ENCODE data around the gene AFF3.

The AFF3 gene

GRCh38 chr2:100068395-100068794 lies 74.0 kb downstream of the AFF3 start:
- peak; percentile 45 for DNase-seq

DNA sequence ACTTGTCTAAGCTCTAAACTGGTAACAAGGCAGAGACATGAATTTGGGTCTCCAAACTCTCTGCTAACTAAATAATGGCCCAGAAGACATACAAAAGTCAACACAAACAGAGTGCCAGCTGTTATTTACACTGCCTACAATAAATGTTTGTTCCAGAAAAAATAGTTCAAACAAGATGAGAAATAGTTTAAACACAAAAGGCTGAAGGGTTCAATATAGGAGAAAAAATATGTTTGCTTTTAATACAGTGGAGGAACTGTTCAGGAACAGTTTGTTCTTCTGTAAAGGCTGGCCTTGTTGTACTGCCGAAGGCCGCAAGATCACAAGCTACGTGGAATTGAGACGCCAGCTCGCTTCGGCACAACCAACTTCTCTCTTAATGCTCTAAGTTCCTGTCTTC lies 74.6 kb downstream of the AFF3 start:
- peak; percentile 92 for DNase-seq

- no peak for DNase-seq
These were observed 75.5 kb downstream of the AFF3 start for GRCh38 chr2:100066856-100067255.

- no peak for DNase-seq
These were observed 76.1 kb downstream of the AFF3 start for GRCh38 chr2:100066246-100066645.

DNA sequence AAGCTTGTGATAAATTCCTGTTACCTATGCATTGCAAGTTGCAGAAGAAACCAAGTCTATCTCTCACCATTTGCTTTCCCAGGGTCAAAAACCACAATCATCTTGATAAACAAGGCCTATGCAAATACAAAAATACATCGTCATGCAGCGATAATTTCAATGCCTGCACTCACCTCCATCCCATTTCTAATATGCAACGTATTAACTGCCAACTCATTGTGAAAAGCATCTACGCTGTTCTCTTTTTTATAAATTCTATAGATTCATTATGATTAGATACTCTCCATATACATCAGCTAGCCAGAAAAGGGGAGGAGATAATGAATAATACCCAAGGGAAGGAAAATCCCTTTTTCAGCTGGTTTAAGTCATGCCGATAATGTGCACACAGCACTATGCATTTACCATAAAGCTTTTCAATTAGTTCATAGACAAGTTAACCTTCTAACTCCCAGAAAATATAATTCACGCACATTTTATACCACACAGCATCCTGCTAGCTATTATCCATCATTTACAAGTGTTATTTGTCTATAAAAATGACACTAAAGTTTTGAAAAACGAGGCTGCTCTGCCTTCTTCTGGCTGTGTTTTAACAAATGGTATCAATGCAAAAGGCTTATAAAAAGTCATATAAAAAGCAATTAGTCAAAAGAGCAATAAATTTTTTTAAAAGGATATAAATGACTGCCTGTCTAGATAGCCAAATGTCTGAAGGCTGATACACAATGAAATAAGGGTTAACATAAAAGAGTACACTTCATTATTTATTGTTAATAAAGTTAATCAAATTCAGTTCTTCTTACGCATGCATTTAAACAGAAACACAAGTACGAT lies 77.6 kb downstream of the AFF3 start:
- no peak for DNase-seq

GRCh38 chr2:100064165-100064564 lies 78.2 kb downstream of the AFF3 start:
- DNase-seq: no peak

DNA sequence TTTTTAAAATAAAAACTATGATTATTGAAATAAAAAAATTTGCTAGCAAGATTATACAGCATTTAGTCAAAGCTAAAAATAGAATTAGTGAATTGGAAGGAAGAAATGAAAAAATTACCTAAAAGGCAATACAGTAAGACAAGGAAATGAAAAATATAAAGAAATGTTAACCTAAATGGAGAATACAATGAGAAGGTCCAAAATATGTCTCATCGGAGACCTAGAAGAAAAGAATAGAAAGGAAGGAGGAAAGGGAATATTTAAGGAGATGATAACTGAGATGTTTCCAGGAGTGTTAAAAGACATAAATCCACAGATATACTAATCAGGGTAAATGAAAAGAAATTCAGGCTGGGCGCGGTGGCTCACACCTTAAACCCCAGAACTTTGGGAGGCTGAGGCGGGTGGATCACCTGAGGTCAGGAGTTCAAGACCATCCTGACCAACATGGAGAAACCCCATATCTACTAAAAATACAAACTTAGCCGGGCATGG lies 78.9 kb downstream of the AFF3 start:
- no peak for DNase-seq

- DNase-seq: no peak
These were observed 80.1 kb downstream of the AFF3 start for GRCh38 chr2:100062336-100062735.

- DNase-seq: no peak
These were observed 81.5 kb downstream of the AFF3 start for GRCh38 chr2:100060875-100061274.

GRCh38 chr2:100059638-100060037 lies 82.8 kb downstream of the AFF3 start:
- no peak for DNase-seq

DNA sequence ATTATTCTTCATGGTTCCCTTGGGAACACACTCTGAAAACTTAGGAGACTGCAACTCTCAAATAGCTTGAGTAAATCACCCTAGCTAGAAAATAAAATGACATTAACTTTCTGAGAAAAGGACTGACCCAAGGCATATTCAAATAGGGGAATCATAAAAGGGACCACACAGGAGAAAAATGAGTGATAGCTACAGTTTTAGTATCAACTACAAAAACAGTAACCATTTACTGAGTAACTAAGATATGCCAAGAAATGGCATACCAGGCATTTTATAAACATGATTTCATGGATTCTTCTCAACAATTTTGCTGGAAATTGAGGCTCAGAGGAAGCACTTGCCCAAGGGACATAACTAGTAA lies 84.5 kb downstream of the AFF3 start:
- no peak for DNase-seq

DNA sequence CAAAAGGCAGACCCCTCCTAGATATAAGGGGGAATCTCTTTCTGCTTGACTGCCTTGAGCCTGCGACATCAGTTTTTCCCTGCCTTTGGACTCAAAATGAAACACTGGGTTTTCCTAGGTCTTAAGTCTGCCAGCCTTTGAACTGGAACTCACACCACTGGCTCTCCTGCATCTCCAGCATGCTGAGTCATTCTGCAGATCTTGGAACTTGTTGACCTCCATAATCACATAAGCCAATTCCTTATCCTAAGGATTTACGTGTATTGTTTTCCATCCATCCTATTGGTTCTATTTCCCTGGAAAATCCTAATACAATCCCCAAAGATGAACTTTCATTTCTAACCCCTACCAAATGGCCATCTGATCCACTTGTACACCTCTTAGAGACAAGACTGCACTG lies 88.0 kb downstream of the AFF3 start:
- DNase-seq: peak; percentile 28

DNA sequence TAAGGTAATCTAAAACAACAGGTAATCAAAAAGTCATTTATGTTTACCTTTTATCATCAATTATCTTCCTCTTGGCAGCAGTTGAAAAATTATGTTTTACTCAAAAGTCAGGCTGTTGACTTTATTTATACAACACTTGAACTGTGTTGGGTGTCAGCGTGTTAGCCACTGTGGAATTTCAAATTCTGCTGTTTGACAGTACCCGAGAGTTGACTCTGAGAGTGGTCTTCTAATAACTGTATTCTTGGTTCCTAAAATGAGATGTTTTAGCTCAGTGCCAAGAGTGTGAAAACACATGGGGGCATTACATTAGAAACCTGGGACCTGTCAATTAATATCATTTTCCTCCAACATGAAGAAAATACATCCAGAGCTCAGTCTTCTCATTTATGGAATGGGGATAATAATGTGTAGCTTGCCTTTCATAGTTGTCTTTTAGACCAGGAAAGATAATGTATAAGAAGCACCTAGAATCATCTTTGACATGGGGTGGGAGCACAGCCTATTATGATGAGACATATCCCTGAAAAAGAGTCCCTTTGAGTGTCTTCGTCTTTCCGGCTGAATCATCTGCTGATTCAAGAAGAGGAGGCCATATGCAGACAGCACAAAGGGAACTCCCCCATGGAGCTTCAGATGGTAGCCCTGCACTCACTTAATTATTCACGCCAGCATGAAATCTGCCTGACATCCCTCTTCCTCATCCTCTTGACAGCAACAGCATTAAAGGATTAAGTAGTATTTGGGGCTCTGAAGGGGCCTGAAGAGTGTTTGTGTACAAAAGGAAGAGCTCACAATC lies 89.1 kb downstream of the AFF3 start:
- DNase-seq: no peak

- peak; percentile 32 for DNase-seq
These were observed 89.7 kb downstream of the AFF3 start for GRCh38 chr2:100052650-100053049.

- no peak for DNase-seq
These were observed 91.1 kb downstream of the AFF3 start for GRCh38 chr2:100051253-100051652.

DNA sequence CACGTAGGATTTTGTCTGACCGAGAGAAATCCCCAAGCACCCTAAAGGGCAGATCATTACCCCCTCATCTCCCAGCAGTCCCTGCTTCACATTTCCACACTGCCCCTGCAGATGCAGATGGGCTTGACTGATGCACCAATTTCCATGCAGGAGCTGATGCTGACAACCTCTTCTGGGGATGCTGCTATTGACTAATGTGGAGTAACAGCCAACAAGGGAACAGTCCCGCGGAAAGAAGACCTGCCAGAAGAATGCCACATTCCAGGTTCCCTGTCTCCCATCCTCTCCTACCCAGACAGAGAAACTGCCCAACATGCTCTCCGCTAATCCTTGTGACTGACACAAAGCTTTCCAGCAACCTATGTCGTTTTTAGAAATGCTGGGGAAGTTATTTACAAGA lies 91.7 kb downstream of the AFF3 start:
- no peak for DNase-seq

GRCh38 chr2:100046961-100047947 lies 95.1 kb downstream of the AFF3 start:
- DNase-seq: no peak

GRCh38 chr2:100045000-100045399 lies 97.4 kb downstream of the AFF3 start:
- DNase-seq: no peak

DNA sequence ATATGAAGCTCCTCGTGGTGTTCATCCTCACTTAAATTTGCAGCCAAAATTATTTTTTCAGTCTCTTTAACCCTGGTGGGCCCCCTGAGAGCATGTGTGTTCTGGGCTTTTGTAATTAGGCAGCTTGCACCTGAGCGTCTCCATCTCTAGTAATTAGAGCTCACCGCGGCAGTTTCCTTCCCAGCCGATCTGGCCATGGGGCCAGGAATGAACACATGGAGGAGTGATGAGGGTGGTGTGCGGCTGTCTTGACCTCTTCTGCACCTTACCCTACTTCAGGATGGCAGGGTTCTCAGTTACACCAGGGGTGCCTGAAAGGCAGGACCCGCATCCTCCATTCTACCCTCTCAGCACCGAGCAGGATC lies 98.5 kb downstream of the AFF3 start:
- no peak for DNase-seq

DNA sequence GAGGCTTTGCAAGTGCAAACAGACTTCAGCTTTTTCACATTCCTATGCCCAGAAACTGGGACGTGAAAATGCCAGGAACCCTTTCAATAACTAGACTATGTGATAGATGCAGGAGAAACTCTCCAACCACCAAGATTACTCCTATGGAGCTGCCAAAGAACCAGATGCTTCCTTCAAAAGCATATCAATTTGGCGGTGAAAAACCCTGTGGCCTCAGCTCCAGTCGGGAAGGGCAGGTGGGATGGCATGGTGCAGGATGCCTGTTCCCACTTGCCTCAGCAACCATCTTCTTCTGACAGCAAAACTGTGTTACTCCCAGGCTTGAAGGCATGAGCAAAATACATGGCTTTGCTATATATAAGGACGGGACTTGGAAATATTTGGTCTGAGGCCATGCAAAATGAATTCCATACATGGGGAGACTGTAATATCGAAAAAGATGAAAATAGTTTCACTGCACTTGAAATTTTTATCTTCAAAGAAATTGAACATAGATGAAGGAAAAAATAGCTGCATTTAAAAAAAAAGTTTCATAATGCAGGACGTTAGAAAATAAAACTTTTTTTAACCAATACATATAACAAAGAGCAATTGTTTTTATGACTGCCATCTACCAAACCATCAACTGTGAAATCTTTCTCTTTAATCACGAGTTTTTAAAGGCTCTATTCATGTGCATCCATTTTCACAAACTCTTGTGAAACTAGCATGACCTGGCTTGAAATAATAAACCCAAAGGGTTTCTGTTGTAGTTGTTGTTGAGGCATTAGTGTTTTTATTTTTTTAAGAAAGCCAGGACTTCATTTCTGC lies 99.1 kb downstream of the AFF3 start:
- no peak for DNase-seq

DNA sequence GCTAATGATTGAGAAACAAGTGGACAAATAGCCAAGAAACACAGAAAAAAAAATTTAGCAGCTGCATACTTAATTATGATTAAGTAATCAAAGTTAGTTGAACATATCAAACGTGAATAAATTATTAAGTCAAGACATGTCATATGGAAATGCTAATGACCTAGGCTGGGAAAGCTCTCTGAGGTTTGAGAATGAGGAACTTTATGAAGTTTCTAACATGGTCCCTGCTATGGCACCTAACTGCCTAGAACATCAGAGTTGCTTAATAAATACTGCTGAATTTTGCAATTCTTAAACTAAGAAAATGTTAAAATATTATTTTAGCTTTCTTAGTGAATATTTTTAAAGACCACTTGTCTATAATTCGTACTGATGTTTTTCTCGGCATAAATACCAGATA lies 99.8 kb downstream of the AFF3 start:
- DNase-seq: no peak

DNA sequence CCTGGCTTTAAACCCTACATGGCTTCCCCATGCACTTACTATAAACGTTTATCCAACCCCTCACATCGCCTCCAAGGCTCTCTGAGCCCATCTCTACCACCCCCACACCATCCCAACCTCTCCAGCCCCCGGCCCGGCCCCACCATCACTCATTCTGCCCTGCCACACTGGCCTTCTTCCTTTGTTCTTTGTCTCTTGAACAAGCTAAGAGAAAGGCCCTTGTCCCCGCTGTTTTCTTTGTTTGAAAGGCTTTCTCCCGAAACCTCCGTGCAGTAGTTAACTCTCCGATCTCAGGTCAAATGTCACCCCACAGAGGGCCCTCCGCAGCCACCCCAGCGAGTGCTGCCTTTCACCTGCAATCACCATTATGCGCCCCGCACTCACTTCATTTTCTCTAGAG lies 100.4 kb downstream of the AFF3 start:
- DNase-seq: no peak
